ENCODE measurements around the gene ARMCX5. TPM values are rescaled to one million over a fixed set of nuclear protein-coding genes. Genes with fewer than 3 reads are reported as not detected.

ARMCX5 gene
- total and polyA plus RNA-seq, 2 of the 8 experiments (the other 6 are each of a cell fraction or from before 2014, with no cell fraction given) = 8.6 to 10.9 TPM

DNA sequence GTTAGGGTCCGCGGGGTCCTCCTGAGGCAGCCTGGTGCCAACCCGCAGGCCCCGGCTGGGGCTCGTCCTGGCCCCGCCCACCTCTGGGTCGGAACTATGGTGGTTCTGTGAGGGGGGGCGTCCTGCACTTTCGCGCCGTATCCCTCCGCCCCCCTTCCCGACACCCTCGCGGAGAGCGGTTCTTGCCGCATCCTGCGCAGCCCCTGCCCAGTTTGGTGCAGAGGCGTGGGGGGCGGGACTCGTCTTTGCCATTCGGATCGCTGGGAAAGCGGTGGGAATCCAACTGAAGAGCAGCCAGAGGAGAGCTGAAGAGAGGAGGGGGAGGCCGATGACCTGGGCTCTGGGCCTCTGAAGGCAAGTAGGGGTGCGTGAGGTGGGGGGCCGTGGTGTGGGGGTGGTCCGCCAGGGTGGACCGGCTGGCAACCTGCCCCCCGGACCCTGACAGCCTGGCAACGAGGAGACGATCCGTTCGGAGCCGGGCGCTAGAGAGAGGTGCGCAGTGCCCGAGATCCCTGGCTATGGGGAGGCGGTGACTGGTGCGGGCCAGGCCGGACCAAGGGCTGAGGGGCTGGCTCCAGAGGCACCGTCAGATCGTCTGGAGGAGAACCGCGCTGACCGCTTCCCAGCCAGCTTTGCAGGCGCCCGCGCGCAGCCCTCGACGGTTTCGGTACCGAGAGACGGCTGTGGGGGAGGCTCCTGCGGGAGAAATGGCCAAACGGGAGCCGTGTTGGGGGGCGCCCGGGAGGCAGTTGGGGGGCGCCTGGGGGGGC, 52.1 kb downstream of the ARMCX5 start, which contains the start of gene GPRASP1:
GPRASP1 (plus strand) TSS at position 242 of the 770 bp plus-strand sequence. CDS start 2,431 bp downstream, outside the sequence.
- Histone ChIP-seq H3K9me3 (ENCODE audit: insufficient read depth in 2 of 2, low read depth in 1 of 2, low read length in 1 of 2) (no peaks in the 10 kb centered on the region), H2AK5ac (ENCODE audit: low read depth, low read length) (no peak within 1 kb of the TSS), H2AFZ (ENCODE audit: low read length) (no peak within 1 kb of the TSS; the same call in 1 of the 2 replicates), H3K4ac (replicated peaks; ENCODE audit: insufficient read length, low read depth, low read length) (no peak within 1 kb of the TSS), H3K14ac (ENCODE audit: insufficient read length) (no peak within 1 kb of the TSS), H2BK5ac (ENCODE audit: low read depth, low read length) (no peak within 1 kb of the TSS), H2BK12ac (ENCODE audit: low read depth, low read length) (no peak within 1 kb of the TSS), H3K4me1 (replicated peaks in 1 of 4; ENCODE audit: control insufficient read depth in 3 of 4, insufficient read depth in 4 of 4, low read length in 3 of 4) (peaks cover 0 to 2% (median 0%) of the 10 kb centered on the region in 4 experiments; a peak in 1 of 7 replicates), H3K79me1 (ENCODE audit: low read depth, low read length) (no peaks in the 10 kb centered on the region), H3K23ac (ENCODE audit: insufficient read length) (no peak within 1 kb of the TSS), H4K20me1 (replicated peaks in 1 of 2; ENCODE audit: control insufficient read depth in 1 of 2, insufficient read depth in 2 of 2, low read length in 2 of 2) (no peaks in the 10 kb centered on the region), H3K56ac (replicated peaks; ENCODE audit: insufficient read length, low read depth, low read length) (no peak within 1 kb of the TSS), H4K5ac (ENCODE audit: insufficient read length, low read depth, low read length) (no peak within 1 kb of the TSS), H3K4me2 (ENCODE audit: insufficient read depth in 1 of 2, low read depth in 2 of 2, low read length in 2 of 2) (peak within 1 kb of the TSS; percentile 91 to 96), H2BK15ac (ENCODE audit: low read length) (no peak within 1 kb of the TSS), H3K79me2 (ENCODE audit: control insufficient read depth in 1 of 2, insufficient read depth in 2 of 2, low read length in 2 of 2) (no peaks in the 10 kb centered on the region), H2BK120ac (replicated peaks; ENCODE audit: low read depth, low read length) (no peak within 1 kb of the TSS), H4K8ac (ENCODE audit: extremely low read depth, insufficient read depth, low read length) (0 out of 2 replicates have a peak within 1 kb of the TSS, but pooled peaks have one; percentile 51), H3K4me3 (ENCODE audit: extremely low read depth in 1 of 4, insufficient read depth in 2 of 4, low read depth in 3 of 4, low read length in 4 of 4) (peak within 1 kb of the TSS; percentile 42 to 65 (median 49)), H3K27me3 (replicated peaks in 1 of 4; ENCODE audit: control insufficient read depth in 3 of 4, extremely low read depth in 1 of 4, insufficient read depth in 3 of 4, low read length in 3 of 4) (no peaks in the 10 kb centered on the region; a peak in 3 of 7 replicates), H3K36me3 (ENCODE audit: control insufficient read depth in 2 of 4, insufficient read depth in 4 of 4, low read length in 3 of 4) (no peaks in the 10 kb centered on the region), H2BK20ac (ENCODE audit: low read length) (no peak within 1 kb of the TSS), H3K23me2 (ENCODE audit: low read depth, low read length) (peaks cover 3% of the 10 kb centered on the region; the same call in 1 of the 2 replicates), H4K91ac (replicated peaks; ENCODE audit: insufficient read length, low read length) (no peak within 1 kb of the TSS), H3K18ac (ENCODE audit: extremely low read depth, low read length) (no peak within 1 kb of the TSS; the same call in 1 of the 2 replicates), H3K27ac (ENCODE audit: low read depth, low read length) (no peak within 1 kb of the TSS), H3K9ac (replicated peaks in 1 of 4; ENCODE audit: extremely low read depth in 1 of 4, low read depth in 3 of 4, low read length in 3 of 4) (peak within 1 kb of the TSS in 2 of 4 experiments; percentile 4 to 5; a peak in 1 of 7 replicates)
- TF ChIP-seq KDM4A (IDR thresholded peaks at IDR 0.05; ENCODE audit: low read depth, low read length, severe bottlenecking) (peak; percentile 46), CHD2 (IDR thresholded peaks at IDR 0.05; ENCODE audit: low read length) (peak; percentile 32; the same call in 1 of the 2 replicates), ASH2L (IDR thresholded peaks at IDR 0.05; ENCODE audit: low read length) (peak; percentile 4), SIRT6 (IDR thresholded peaks at IDR 0.05; ENCODE audit: low read length) (no peak)
- TF ChIP-seq, protein P1, sequence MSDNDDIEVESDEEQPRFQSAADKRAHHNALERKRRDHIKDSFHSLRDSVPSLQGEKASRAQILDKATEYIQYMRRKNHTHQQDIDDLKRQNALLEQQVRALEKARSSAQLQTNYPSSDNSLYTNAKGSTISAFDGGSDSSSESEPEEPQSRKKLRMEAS (IDR thresholded peaks at IDR 0.05) = peak; percentile 34; the same call in 1 of the 2 replicates
- ChIA-PET CTCF (ENCODE audit: partially characterized antibody) (interaction anchor here (1.4 to 1.9 kb wide), 2 partner anchors 9 to 52 kb away, joined by 3 to 5 read pairs; partner anchors contain the start of gene ARMCX5), POLR2A (ENCODE audit: partially characterized antibody) (no interaction called here)
- FAIRE-seq (no peak), DNase-seq (ENCODE audit: low read depth in 1 of 2, low spot score in 2 of 2) (peak in 1 of 2 experiments; percentile 62)
- 0% methylated on average over 8 of the region's 61 CpGs; no CpG with 5 or more reads in 1 of the 2 experiments for whole genome bisulfite sequencing, 2 experiments (ENCODE audit: extremely low coverage in 1 of 2, insufficient coverage in 1 of 2, insufficient read length in 1 of 2, insufficient replicate concordance in 2 of 2, low coverage in 1 of 2, low lambda C conversion rate in 2 of 2, missing lambda C conversion rate in 1 of 2)

All from H1 (cell line).